Measurements from ENCODE around the gene UBR3. TPM values are rescaled to one million over a fixed set of nuclear protein-coding genes. Genes with fewer than 3 reads are reported as not detected.
A peak's percentile ranks its signal among the peaks of the same experiment; 100 is the strongest.

The UBR3 gene
- total RNA-seq, 1 experiment from 2014 or later = 16.4 TPM

DNA sequence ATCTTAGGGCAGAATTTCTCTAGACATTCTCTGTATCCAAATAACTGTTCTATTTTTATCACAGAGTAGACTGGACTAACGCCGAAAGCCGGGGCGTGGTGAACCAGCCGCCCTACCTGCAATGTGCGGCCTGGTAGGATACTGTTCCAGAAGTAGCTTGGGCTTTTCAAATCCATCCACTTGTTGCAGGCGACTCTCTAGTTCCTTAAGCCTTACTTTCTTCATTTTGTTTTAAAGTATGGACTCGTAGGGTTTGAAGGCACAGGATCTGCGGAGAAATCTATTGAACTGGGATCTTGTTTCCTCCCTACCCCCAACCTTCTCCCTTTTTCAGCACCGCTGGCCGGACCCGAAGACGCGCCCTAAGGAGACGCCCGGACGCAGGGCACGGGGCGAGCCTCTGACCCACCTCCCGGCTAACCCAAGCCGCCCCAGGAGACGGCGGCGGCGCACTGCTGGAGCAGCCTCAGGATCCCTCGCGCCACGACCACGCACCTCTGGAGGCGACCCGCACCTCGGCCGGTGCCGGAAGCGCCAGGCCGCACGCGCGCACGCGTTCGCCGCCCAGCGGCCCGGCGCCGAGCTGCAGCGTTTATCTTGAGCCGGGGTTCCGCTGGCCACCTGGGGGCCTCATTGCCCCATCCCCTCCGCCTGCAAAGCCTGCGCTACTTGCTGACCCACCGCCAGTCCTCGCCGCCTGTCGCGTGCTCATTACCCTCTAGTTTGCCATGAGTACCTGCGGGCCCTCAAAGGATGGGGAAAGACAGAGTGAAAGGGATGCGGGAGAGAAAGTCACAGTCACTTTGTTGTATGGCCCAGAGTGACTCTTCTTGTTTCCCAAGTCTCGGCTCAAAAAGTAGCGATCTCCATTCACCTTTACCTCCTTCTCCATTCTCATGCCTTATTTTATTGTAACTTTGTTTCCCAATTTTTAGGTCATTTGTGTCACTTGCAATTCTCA lies 2.6 kb upstream of the UBR3 start, which contains the start of gene METTL5:
METTL5 (minus strand) TSS at position 533 of the 961 bp plus-strand sequence; CDS start at position 225, 308 bp downstream.
- Mint-ChIP-seq H3K27me3 (ENCODE audit: low read depth) (peaks cover 9% of the 10 kb centered on the region), H3K36me3 (peaks cover 9% of the 10 kb centered on the region), H3K4me1 (peaks cover 31% of the 10 kb centered on the region), H3K4me3 (peak within 1 kb of the TSS; percentile 90), H3K27ac (peak within 1 kb of the TSS; percentile 87), H3K9me3 (no peaks in the 10 kb centered on the region)
- peak; percentile 73 for ATAC-seq
- CTCF ChIA-PET = interaction anchor here (0.6 to 2.2 kb wide), 15 partner anchors 9 to 182 kb away, joined by 3 to 17 read pairs (median 3); partner anchors contain the start of gene KLHL23
- DNase-seq (ENCODE audit: low spot score) = peak; percentile 89
- POLR2A ChIA-PET = interaction anchor here (0.6 kb wide), 1 partner anchor 80 kb away, joined by 3 read pairs; no protein-coding TSS in a partner anchor
- TF ChIP-seq OVOL2 (CRISPR knock-in tag; IDR thresholded peaks at IDR 0.05; ENCODE audit: borderline replicate concordance) (no peak), FOXK1 (CRISPR knock-in tag; IDR thresholded peaks at IDR 0.05) (peak; percentile 92), NFE2L1 (CRISPR knock-in tag; IDR thresholded peaks at IDR 0.05) (peak; percentile 76; the same call in 1 of the 2 replicates), ARID4B (CRISPR knock-in tag; IDR thresholded peaks at IDR 0.05; ENCODE audit: borderline replicate concordance) (peak; percentile 57; the same call in 1 of the 2 replicates), E2F1 (CRISPR knock-in tag; IDR thresholded peaks at IDR 0.05) (0 out of 2 replicates have a peak, but pooled peaks have one; percentile 81), ZNF138 (CRISPR knock-in tag; conservative IDR thresholded peaks at IDR 0.05) (no peak), NR1H2 (CRISPR knock-in tag; IDR thresholded peaks at IDR 0.05) (no peak), ZNF317 (CRISPR knock-in tag; IDR thresholded peaks at IDR 0.05; ENCODE audit: borderline replicate concordance, low read depth) (peak; percentile 44; the same call in 1 of the 2 replicates), ZNF219 (CRISPR knock-in tag; IDR thresholded peaks at IDR 0.05; ENCODE audit: borderline replicate concordance) (no peak), ZNF232 (CRISPR knock-in tag; IDR thresholded peaks at IDR 0.05) (peak; percentile 89), ELF4 (CRISPR knock-in tag; IDR thresholded peaks at IDR 0.05; ENCODE audit: low read depth) (peak; percentile 66; the same call in 1 of the 2 replicates), NR3C1 (CRISPR knock-in tag; conservative IDR thresholded peaks at IDR 0.05; ENCODE audit: low read depth) (no peak), ZNF532 (CRISPR knock-in tag; IDR thresholded peaks at IDR 0.05; ENCODE audit: borderline replicate concordance) (no peak), KAT7 (CRISPR knock-in tag; IDR thresholded peaks at IDR 0.05; ENCODE audit: borderline replicate concordance) (peak; percentile 58; the same call in 1 of the 2 replicates)
- TF ChIP-seq, protein P1, sequence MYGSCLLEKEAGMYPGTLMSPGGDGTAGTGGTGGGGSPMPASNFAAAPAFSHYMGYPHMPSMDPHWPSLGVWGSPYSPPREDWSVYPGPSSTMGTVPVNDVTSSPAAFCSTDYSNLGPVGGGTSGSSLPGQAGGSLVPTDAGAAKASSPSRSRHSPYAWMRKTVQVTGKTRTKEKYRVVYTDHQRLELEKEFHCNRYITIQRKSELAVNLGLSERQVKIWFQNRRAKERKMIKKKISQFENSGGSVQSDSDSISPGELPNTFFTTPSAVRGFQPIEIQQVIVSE (CRISPR knock-in tag; IDR thresholded peaks at IDR 0.05; ENCODE audit: borderline replicate concordance) = no peak
- TF ChIP-seq, protein P2, sequence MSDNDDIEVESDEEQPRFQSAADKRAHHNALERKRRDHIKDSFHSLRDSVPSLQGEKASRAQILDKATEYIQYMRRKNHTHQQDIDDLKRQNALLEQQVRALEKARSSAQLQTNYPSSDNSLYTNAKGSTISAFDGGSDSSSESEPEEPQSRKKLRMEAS (CRISPR knock-in tag; IDR thresholded peaks at IDR 0.05) = peak; percentile 94
- TF ChIP-seq, protein P3, sequence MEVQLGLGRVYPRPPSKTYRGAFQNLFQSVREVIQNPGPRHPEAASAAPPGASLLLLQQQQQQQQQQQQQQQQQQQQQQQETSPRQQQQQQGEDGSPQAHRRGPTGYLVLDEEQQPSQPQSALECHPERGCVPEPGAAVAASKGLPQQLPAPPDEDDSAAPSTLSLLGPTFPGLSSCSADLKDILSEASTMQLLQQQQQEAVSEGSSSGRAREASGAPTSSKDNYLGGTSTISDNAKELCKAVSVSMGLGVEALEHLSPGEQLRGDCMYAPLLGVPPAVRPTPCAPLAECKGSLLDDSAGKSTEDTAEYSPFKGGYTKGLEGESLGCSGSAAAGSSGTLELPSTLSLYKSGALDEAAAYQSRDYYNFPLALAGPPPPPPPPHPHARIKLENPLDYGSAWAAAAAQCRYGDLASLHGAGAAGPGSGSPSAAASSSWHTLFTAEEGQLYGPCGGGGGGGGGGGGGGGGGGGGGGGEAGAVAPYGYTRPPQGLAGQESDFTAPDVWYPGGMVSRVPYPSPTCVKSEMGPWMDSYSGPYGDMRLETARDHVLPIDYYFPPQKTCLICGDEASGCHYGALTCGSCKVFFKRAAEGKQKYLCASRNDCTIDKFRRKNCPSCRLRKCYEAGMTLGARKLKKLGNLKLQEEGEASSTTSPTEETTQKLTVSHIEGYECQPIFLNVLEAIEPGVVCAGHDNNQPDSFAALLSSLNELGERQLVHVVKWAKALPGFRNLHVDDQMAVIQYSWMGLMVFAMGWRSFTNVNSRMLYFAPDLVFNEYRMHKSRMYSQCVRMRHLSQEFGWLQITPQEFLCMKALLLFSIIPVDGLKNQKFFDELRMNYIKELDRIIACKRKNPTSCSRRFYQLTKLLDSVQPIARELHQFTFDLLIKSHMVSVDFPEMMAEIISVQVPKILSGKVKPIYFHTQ (CRISPR knock-in tag; IDR thresholded peaks at IDR 0.05) = no peak
- TF ChIP-seq, protein P4, sequence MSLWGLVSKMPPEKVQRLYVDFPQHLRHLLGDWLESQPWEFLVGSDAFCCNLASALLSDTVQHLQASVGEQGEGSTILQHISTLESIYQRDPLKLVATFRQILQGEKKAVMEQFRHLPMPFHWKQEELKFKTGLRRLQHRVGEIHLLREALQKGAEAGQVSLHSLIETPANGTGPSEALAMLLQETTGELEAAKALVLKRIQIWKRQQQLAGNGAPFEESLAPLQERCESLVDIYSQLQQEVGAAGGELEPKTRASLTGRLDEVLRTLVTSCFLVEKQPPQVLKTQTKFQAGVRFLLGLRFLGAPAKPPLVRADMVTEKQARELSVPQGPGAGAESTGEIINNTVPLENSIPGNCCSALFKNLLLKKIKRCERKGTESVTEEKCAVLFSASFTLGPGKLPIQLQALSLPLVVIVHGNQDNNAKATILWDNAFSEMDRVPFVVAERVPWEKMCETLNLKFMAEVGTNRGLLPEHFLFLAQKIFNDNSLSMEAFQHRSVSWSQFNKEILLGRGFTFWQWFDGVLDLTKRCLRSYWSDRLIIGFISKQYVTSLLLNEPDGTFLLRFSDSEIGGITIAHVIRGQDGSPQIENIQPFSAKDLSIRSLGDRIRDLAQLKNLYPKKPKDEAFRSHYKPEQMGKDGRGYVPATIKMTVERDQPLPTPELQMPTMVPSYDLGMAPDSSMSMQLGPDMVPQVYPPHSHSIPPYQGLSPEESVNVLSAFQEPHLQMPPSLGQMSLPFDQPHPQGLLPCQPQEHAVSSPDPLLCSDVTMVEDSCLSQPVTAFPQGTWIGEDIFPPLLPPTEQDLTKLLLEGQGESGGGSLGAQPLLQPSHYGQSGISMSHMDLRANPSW (CRISPR knock-in tag; conservative IDR thresholded peaks at IDR 0.05; ENCODE audit: low read depth) = no peak

Measured in WTC11 (cell line).